Activated T-cell treated with anti-CD3 and anti-CD28 coated beads for 24 hours (primary cell): ENCODE measurements around the gene AMIGO3.

ENCODE experiments used
- DNase-seq: peaks from one replicate; pipeline ENCODE4 v3.0.0-alpha.2; 2020; ENCODE audit warnings: low read depth

Gene AMIGO3

DNA sequence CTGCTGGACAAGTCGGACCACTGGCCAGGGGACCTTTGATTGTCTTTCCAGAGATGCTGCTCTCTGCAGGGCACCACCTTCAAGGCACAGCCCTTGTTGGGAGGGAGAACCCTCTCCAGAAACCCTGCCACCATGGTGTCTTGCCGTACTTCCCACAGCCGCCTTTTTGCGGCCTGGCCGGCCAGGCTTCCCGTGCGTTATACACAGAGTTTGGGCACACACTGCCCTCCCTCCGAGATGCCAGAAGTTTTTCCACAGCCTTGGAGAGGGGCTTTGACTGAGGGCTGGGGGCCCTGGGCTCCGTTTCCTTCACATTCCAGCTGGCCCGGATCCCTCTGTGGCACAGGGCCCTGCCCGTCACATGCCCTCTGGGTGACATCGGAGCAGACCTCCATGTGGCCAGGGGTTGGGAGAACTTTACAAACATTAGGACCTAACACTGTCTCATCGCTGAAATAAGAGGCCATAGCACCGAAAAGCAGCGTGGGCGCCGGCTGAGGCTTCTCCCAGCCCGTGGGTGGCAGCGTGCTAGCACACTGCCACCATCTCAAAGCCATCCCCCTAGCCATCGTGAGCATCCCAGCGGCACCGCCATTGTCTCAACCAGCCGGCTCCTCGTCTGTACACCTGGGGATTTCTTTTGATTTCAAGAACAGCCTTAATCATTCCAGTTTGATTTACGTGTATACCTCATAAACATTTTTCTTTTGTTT, 51.6 kb downstream of the AMIGO3 start:
- no peak for DNase-seq
